ENCODE measurements around the gene LSS.
"Not testable (repeated sequence)": the region's sequence is repeated elsewhere in the genome, so short reads cannot be mapped to it uniquely, and the experiment has no call there.

Gene LSS

GRCh38 chr21:46206163-46207005 lies 22.2 kb downstream of the LSS start:
- no peaks in the 10 kb centered on the region for H3K4me1 Mint-ChIP-seq (ENCODE audit: low read depth)
- no peaks in the 10 kb centered on the region for H3K27me3 Mint-ChIP-seq
- no peaks in the 10 kb centered on the region for H3K36me3 Mint-ChIP-seq
- no peak overlapping the region for H3K4me3 Mint-ChIP-seq
- H3K9me3 Mint-ChIP-seq (ENCODE audit: low read depth), result no peaks in the 10 kb centered on the region
- H3K27ac Mint-ChIP-seq, result no peak overlapping the region

GRCh38 chr21:46205766-46206162 lies 22.8 kb downstream of the LSS start:
- Mint-ChIP-seq H3K27me3 (no peaks in the 10 kb centered on the region), H3K36me3 (no peaks in the 10 kb centered on the region), H3K4me1 (ENCODE audit: low read depth) (no peaks in the 10 kb centered on the region)

GRCh38 chr21:46205166-46205565 lies 23.4 kb downstream of the LSS start:
- no peaks in the 10 kb centered on the region for H3K36me3 Mint-ChIP-seq
- H3K27ac Mint-ChIP-seq, result no peak overlapping the region
- H3K9me3 Mint-ChIP-seq (ENCODE audit: low read depth), result no peaks in the 10 kb centered on the region
- H3K27me3 Mint-ChIP-seq, result no peaks in the 10 kb centered on the region
- H3K4me3 Mint-ChIP-seq, result no peak overlapping the region
- H3K4me1 Mint-ChIP-seq (ENCODE audit: low read depth), result no peaks in the 10 kb centered on the region

More at GRCh38 chr21:46205766-46206162, 22.8 kb downstream of the LSS start:
- H3K27ac Mint-ChIP-seq, result no peak overlapping the region
- no peak overlapping the region for H3K4me3 Mint-ChIP-seq
- no peaks in the 10 kb centered on the region for H3K9me3 Mint-ChIP-seq (ENCODE audit: low read depth)

GRCh38 chr21:46203203-46203600 lies 25.4 kb downstream of the LSS start:
- Mint-ChIP-seq H3K27me3 (no peaks in the 10 kb centered on the region), H3K4me3 (no peak overlapping the region), H3K36me3 (peaks cover 12% of the 10 kb centered on the region), H3K9me3 (ENCODE audit: low read depth) (no peaks in the 10 kb centered on the region), H3K27ac (no peak overlapping the region), H3K4me1 (ENCODE audit: low read depth) (no peaks in the 10 kb centered on the region)

- Mint-ChIP-seq H3K27me3 (no peaks in the 10 kb centered on the region), H3K36me3 (peaks cover 12% of the 10 kb centered on the region), H3K27ac (no peak overlapping the region), H3K4me1 (ENCODE audit: low read depth) (no peaks in the 10 kb centered on the region), H3K9me3 (ENCODE audit: low read depth) (no peaks in the 10 kb centered on the region), H3K4me3 (no peak overlapping the region)
These were observed 25.9 kb downstream of the LSS start for GRCh38 chr21:46202592-46203202.

- peaks cover 16% of the 10 kb centered on the region for H3K36me3 Mint-ChIP-seq
- H3K9me3 Mint-ChIP-seq (ENCODE audit: low read depth); H3K4me1 Mint-ChIP-seq (ENCODE audit: low read depth); H3K27ac Mint-ChIP-seq; H3K27me3 Mint-ChIP-seq; H3K4me3 Mint-ChIP-seq: not testable (repeated sequence)
These were observed 27.4 kb downstream of the LSS start for GRCh38 chr21:46200877-46201803.

- peaks cover 16% of the 10 kb centered on the region for H3K36me3 Mint-ChIP-seq
- H3K27me3 Mint-ChIP-seq, result no peaks in the 10 kb centered on the region
- H3K9me3 Mint-ChIP-seq (ENCODE audit: low read depth), result no peaks in the 10 kb centered on the region
- H3K4me3 Mint-ChIP-seq, result no peak overlapping the region
- no peaks in the 10 kb centered on the region for H3K4me1 Mint-ChIP-seq (ENCODE audit: low read depth)
- no peak overlapping the region for H3K27ac Mint-ChIP-seq
These were observed 28.9 kb downstream of the LSS start for GRCh38 chr21:46199436-46200373.

GRCh38 chr21:46196733-46197132 lies 31.8 kb downstream of the LSS start:
- Mint-ChIP-seq H3K27ac (no peak overlapping the region), H3K36me3 (peaks cover 21% of the 10 kb centered on the region), H3K27me3 (no peaks in the 10 kb centered on the region)

GRCh38 chr21:46195595-46196195 lies 32.9 kb downstream of the LSS start:
- Mint-ChIP-seq H3K9me3 (ENCODE audit: low read depth) (no peaks in the 10 kb centered on the region), H3K36me3 (peaks cover 21% of the 10 kb centered on the region), H3K4me1 (ENCODE audit: low read depth) (no peaks in the 10 kb centered on the region), H3K4me3 (no peak overlapping the region), H3K27ac (no peak overlapping the region), H3K27me3 (no peaks in the 10 kb centered on the region)

More at GRCh38 chr21:46196733-46197132, 31.8 kb downstream of the LSS start:
- Mint-ChIP-seq H3K4me3 (no peak overlapping the region), H3K4me1 (ENCODE audit: low read depth) (no peaks in the 10 kb centered on the region), H3K9me3 (ENCODE audit: low read depth) (no peaks in the 10 kb centered on the region)

GRCh38 chr21:46194374-46195334 lies 33.9 kb downstream of the LSS start:
- Mint-ChIP-seq H3K36me3 (peaks cover 20% of the 10 kb centered on the region), H3K27ac (no peak overlapping the region), H3K4me1 (ENCODE audit: low read depth) (no peaks in the 10 kb centered on the region), H3K27me3 (no peaks in the 10 kb centered on the region), H3K4me3 (no peak overlapping the region), H3K9me3 (ENCODE audit: low read depth) (no peaks in the 10 kb centered on the region)

- Mint-ChIP-seq H3K27ac (no peak overlapping the region), H3K27me3 (no peaks in the 10 kb centered on the region), H3K9me3 (ENCODE audit: low read depth) (no peaks in the 10 kb centered on the region), H3K36me3 (peaks cover 12% of the 10 kb centered on the region), H3K4me3 (no peak overlapping the region), H3K4me1 (ENCODE audit: low read depth) (no peaks in the 10 kb centered on the region)
These were observed 34.7 kb downstream of the LSS start for GRCh38 chr21:46193829-46194373.

GRCh38 chr21:46191686-46192575 lies 36.6 kb downstream of the LSS start:
- no peaks in the 10 kb centered on the region for H3K27me3 Mint-ChIP-seq
- H3K9me3 Mint-ChIP-seq (ENCODE audit: low read depth), result no peaks in the 10 kb centered on the region
- no peaks in the 10 kb centered on the region for H3K4me1 Mint-ChIP-seq (ENCODE audit: low read depth)
- H3K36me3 Mint-ChIP-seq, result peaks cover 8% of the 10 kb centered on the region
- no peak overlapping the region for H3K4me3 Mint-ChIP-seq
- H3K27ac Mint-ChIP-seq, result no peak overlapping the region

Measured in activated naive CD8-positive, alpha-beta T cell (primary cell).